ENCODE measurements around the gene CELF2.
"Not testable (repeated sequence)": the region's sequence is repeated elsewhere in the genome, so short reads cannot be mapped to it uniquely, and the experiment has no call there.

Gene CELF2

GRCh38 chr10:11330383-11331045, 312.8 kb downstream of the CELF2 start:
- DNase-seq (ENCODE audit: low spot score) = no peak

DNA sequence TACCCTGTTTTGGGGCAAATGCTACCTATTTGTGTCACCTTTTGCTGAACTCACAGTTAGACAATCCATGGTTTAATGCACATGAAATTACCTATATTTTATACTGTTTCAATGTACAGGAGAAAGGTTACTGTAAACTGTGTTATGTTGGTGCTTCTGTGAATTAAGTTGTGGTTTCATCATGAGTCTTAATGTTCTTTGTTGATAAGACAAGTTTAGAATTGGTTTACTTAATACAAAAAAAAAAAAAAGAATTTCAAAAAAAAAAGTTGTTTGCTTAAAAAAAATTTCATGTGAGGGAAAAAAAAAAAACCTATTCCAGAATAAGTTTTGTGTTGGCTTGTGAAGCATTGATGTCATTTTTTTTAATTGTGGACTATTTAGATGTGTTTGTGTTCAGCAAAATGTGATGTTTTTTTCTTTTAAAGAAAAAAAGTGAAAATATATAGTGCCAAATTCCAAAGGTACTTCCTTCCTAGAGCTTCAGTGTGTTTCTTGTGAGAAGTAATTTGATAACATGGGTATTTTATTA, 313.4 kb downstream of the CELF2 start:
- no peak for DNase-seq (ENCODE audit: low spot score)

DNA sequence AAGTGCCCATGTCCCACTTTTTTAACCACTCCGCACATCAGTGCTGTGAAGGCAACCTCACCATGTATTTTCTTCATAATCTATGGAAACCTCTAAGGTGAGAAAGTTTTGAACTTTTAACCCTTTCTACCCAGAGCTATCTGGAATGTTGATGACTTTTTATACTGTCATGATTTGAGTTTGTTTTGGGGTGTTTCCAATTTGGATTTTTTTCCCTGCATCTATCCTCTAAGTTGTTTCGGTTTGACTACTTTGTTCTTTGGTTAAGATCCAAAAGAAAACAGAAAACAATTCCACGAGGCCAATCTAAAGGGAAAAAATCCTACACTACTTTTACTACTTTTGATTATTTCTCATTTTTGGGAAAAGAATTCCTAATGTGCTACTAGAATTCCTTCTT, 314.1 kb downstream of the CELF2 start:
- DNase-seq (ENCODE audit: low spot score) = no peak

- DNase-seq (ENCODE audit: low spot score) = no peak
These were observed 315.2 kb downstream of the CELF2 start for GRCh38 chr10:11332846-11333245.

DNA sequence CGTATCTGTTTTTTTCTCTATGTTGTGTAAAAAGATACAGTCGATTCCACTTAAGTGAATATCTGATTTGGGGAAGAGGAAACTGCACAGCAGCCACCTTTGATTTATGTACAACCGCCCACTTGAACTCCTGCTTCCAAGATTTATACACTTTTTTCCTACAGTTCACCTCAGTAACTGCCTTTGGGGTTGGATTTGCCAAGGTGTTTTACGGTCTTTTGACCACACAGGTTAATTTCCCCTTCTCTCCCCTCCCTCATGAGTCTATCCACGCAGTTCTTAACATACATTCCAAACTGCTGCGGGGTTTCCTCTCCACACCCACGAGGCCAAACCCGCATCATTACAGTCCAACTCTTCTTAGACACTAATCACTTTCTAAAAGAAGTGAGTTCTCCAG, 316.8 kb downstream of the CELF2 start:
- DNase-seq (ENCODE audit: low spot score) = no peak

DNA sequence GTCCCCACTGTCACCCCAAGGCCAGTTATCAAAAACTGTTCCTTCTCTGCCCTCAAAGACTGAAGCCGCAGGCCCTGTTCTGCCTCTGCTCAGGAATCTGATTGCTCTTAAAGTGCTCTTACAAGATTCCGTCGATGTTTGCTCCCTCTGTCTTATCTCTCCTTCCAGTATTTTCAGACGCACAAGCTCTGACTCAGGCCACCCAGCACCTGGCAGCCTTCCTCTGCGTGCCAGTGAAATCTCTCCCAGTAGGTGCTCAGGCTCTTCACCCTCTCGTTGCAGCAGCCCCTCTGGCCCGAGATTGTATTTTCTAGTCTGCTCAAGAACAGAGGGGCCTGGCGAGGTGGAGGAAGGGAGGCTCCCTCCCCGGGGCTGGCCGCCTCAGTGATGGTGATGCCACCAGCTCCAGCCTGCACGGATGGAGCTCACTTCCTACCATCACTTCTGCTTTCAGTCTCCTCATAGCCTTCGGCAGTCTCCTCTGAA, 317.5 kb downstream of the CELF2 start:
- DNase-seq (ENCODE audit: low spot score) = no peak

DNA sequence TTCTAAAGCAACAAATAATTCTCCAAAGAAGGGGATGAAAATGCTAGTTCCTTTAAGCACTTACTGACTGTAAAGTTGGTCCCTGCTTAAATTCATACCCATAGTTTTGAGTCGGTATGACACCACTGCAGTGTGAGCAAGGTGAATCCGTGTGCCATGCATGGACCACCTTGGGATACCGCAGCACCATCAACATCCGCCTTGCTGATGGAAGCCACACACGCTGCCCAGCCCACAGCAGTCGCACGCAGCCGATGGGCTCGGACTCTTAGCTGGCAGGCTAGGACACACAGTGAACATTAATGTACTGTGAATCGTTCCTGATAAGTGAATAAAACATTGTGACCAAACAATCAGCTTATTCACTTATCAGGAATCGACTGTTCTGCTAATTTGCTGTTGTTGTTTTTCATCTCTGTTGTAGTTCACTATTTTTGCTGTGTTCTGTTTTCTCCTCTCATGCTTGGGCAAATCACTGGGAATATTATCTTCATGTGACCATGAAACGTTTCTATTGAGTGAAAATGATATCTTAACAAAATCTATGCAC, 318.3 kb downstream of the CELF2 start:
- no peak for DNase-seq (ENCODE audit: low spot score)

DNA sequence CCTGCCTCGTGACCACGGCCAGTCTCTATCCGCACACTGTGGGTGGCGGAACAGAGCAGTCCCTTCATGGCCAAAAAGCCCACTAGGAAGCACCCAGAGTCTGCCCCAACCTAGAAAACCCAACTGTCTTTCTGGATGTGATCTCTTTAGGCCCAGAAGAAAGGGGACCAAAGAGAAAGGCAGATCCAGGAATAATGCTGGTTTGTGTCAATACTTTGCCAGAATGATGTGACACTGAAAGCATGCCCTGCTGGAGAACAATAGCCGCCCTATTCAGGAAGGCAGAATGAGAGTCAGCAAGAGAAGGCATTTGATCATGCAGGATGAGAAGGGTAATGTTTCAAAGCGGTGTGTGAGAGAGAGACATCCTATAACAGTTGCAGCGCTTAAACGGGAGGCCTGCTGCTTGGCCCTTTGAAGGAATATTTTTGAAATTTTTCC, 319.1 kb downstream of the CELF2 start:
- DNase-seq (ENCODE audit: low spot score) = no peak

GRCh38 chr10:11337516-11337915, 319.8 kb downstream of the CELF2 start:
- no peak for DNase-seq (ENCODE audit: low spot score)

DNA sequence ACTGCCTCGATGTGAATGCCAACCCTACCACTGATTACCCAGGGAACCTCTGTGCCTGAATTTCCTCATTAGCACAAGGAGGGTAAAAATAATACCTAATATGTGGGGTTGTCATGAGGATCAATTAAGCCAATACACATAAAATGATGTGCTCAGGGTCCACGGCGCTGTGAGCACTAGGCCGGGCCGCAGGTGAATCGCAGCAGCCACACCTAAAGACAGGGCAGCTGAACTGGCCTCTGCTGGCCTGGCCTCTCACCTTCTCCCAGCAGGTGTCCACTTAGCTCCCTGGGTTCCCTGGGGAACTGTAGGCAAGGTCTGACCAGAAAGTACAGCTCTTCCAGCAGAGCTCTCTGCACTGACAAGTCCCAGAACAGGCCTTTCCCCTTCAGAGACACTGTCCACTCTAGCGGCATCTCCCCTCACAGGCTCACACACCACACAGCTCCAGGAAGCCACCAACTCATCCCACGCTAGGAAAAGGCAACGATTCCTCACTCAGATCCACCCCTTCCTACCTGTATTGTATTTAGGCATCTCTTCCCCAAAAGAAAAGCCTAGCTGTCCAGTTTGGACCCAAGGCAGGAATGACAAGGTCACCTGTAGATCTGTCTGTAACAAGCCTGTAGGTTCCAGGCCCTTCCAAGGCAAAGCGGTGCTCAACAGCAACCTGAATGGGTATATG, 320.6 kb downstream of the CELF2 start:
- DNase-seq (ENCODE audit: low spot score) = no peak

DNA sequence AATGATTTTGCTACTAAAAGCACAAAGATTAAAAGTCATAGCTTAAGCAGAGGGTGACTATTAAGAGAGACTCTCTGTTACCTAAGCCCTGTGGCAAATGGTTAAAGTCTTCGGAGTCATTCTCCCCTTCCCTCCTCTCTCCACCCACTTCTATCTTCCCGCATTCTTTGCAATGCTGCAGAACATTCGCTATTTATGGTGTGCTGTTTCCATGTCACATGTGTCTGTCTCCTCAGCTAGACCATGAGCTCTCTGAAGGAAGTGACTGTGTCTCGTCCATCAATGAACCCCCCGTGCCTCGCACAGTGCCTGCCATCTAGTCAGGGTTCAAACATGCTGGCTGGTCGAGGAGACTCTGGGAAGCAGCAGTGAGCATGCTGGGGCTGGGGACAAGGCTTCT, 321.3 kb downstream of the CELF2 start:
- DNase-seq (ENCODE audit: low spot score) = no peak

DNA sequence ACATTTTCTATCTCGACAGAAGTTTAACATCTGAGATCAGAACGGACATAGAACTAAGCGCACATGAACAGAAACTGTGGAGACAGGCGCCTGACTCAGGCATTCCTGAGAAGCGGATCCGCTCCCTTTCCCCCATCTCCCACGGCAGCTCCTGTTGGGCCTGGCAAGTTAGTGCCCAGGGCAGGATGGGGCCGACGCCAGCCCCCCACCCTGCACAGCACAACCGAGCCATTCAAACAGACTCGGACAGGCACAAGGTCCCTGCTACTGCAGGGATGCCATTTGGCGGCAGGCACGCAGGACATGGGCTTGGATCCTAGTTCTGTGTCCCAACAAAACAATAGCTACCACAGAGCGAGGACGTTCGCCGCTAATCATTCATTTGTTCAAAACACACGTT, 322.0 kb downstream of the CELF2 start:
- DNase-seq (ENCODE audit: low spot score) = no peak

GRCh38 chr10:11341283-11341960, 323.8 kb downstream of the CELF2 start:
- no peak for DNase-seq (ENCODE audit: low spot score)

- DNase-seq (ENCODE audit: low spot score) = no peak
These were observed 326.4 kb downstream of the CELF2 start for GRCh38 chr10:11344081-11344480.

DNA sequence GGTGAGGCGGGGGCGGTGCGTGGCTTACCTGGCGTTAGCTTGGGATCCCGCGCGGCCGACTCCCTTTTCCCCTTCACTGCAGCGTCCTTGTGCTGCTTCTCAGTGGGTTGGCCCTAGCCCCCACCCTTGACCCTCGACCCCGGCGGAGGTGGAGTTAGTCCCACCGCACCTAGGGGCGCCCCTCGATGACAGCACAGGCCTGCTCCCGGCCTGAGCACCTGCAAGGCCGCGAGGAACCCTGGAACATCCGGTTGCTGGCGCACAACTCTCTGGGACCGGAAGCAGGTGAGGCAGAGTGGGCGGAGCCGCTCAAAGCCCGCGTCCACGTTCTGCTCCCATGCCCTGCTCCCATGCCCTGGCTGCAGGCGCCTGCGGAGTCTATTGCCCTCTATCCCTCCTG, 326.9 kb downstream of the CELF2 start:
- no peak for DNase-seq (ENCODE audit: low spot score)

- no peak for DNase-seq (ENCODE audit: low spot score)
These were observed 327.8 kb downstream of the CELF2 start for GRCh38 chr10:11345224-11346054.

GRCh38 chr10:11347580-11347979, 329.9 kb downstream of the CELF2 start:
- DNase-seq (ENCODE audit: low spot score) = not testable (repeated sequence)

DNA sequence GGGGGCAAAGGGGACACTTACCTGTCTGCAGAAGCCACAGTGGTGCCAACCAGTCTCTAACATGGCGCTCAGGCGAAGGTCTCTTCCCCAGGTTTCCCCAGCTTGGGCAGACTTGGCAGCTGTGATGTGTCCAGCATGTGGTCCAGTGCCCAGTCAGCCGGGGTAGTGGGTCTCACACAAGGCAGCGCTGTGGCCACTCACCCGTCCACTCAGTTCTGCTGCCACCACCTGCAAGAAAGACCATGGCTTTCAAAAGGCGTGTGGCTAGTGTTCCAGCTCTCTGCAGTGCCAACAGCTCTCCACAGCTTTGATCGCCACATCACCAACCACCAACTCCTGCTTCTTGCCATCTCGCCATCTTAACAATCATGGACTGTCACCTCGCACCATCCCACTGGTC, 334.1 kb downstream of the CELF2 start:
- DNase-seq (ENCODE audit: low spot score) = no peak

DNA sequence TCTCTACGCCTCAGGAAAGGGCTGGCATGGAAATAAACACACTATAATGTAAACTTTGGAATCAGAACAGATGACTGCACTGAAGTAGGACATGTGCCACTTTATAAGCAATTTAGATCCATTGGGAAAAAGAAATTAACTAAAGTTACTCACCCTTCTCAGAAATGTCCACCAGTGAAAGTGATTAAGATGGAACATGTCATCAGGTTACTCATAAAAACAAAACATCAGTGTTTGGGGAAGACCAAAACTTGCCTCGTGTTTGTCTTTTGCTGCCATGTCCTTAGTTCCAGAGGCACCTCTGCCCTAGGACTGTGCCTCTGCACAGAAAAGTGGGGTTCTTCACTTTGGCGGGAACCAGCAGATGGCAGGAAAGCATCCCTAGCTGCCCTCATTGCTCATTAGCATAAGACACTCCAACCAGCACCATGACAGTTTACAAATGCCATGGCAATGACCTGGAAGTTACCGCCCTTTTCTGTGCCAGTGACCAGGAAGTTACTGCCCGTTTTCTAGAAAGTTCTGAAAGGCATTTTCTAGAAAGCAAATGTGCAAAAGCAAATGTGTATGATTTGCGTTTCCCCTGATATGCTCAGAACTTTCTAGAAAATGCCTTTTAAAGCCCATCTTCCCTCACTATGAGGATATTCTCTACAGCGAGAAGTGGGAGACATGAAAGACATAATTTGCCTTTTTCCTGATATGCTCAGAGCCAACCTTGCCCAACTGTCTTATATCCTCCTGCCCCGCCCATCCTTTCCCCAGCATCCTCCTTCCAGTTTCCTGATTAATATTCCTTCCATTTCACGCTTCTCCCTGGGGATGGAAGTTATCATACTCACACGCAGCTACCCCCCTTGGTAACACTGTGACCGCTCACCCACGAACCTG, 335.6 kb downstream of the CELF2 start:
- DNase-seq (ENCODE audit: low spot score) = no peak

- DNase-seq (ENCODE audit: low spot score) = no peak
These were observed 337.2 kb downstream of the CELF2 start for GRCh38 chr10:11354823-11355222.

DNA sequence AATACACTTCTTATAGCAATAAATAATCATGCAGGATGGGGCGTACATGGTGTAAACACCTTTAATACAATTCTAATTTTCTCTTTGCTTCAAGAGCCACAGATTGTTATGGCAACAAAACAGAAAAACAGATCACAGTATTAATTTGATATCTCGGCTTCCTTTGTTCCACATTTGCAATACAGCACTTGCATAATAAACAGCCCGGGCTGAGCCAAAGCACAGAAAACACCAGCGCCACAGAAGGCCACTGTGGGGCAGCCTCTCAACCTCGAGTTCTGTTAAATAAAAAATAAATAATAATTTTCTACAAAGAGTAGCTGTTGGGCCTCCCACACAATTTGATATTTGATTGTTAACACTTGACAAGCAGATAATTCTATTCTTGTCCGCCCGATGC, 337.9 kb downstream of the CELF2 start:
- DNase-seq (ENCODE audit: low spot score) = no peak

Measured in CD4-positive, alpha-beta T cell treated with Interleukin-15 for 4 hours (primary cell).